ENCODE data around the gene ZNF18. TPM values are rescaled to one million over a fixed set of nuclear protein-coding genes. Genes with fewer than 3 reads are reported as not detected.

Gene ZNF18
- total and polyA plus RNA-seq, 2 of the 13 experiments (the other 11 are each of a cell fraction or from before 2014, with no cell fraction given) = 2.4 to 5.4 TPM

- no TSS peak for BruUV-seq (replicated peaks)
- peak; percentile 50 for FAIRE-seq
- Histone ChIP-seq H3K9me3 (ENCODE audit: low read length) (no peaks in the 10 kb centered on the region), H3K27ac (ENCODE audit: extremely low read length, insufficient read depth, low read length) (peak overlapping the region; percentile 64), H3K79me2 (ENCODE audit: insufficient read depth, low read length) (no peaks in the 10 kb centered on the region), H2AFZ (ENCODE audit: low read length) (no peak overlapping the region), H3K4me2 (ENCODE audit: low read depth, low read length) (peak overlapping the region; percentile 86), H3K4me3 (replicated peaks in 1 of 3; ENCODE audit: insufficient read depth in 1 of 3, low read depth in 2 of 3, low read length in 3 of 3) (peak overlapping the region in 2 of 3 experiments; percentile 19 to 38; a peak in 2 of 6 replicates), H3K4me1 (ENCODE audit: insufficient read depth, low read length) (peaks cover 35% of the 10 kb centered on the region), H3K27me3 (ENCODE audit: control insufficient read depth in 1 of 2, insufficient read depth in 2 of 2, low read length in 2 of 2) (no peaks in the 10 kb centered on the region), H3K36me3 (replicated peaks in 1 of 2; ENCODE audit: control insufficient read depth in 1 of 2, insufficient read depth in 2 of 2, low read length in 2 of 2) (peaks cover 6 to 10% of the 10 kb centered on the region in 2 experiments; a peak in 3 of 5 replicates), H3K9ac (ENCODE audit: insufficient read depth, low read depth, low read length) (no peak overlapping the region), H4K20me1 (ENCODE audit: insufficient read depth, low read length) (no peaks in the 10 kb centered on the region)
- ATAC-seq = peak; percentile 99
- intact Hi-C loops (cut with micrococcal nuclease; ENCODE audit: unreplicated experiment) (loop anchor here (5.0 kb wide), 1 partner anchor 1109 kb away; no protein-coding TSS in a partner anchor), in situ Hi-C loops (cut with HindIII; ENCODE audit: extremely low pct_ligation_motif_present, low pct_unique_long_range_greater_than_20kb) (loop anchor here (10.0 kb wide), 1 partner anchor 1112 kb away; no protein-coding TSS in a partner anchor)
- ChIA-PET CTCF (ENCODE audit: low intra/inter-chr PET ratio, low total read pairs) (interaction anchor here (0.8 to 0.9 kb wide), 2 partner anchors 342 to 1111 kb away, joined by 3 read pairs; no protein-coding TSS in a partner anchor), POLR2A (interaction anchor here (0.7 to 1.4 kb wide), 2 partner anchors 11 to 34 kb away, joined by 3 to 9 read pairs; partner anchors contain the start of genes MAP2K4 and ZNF18)
- 21% methylated on average over 4 of the region's 4 CpGs for WGBS (ENCODE audit: low lambda C conversion rate)
- DNase-seq (ENCODE audit: low spot score) = peak; percentile 83
- peak; percentile 16; the same call in 1 of the 2 replicates for TF ChIP-seq CEBPG (CRISPR knock-in tag; IDR thresholded peaks at IDR 0.05)
- TF ChIP-seq DRAP1 (CRISPR knock-in tag; IDR thresholded peaks at IDR 0.05) = 0 out of 2 replicates have a peak, but pooled peaks have one; percentile 2
- TF ChIP-seq ZNF292 (CRISPR knock-in tag; IDR thresholded peaks at IDR 0.05; ENCODE audit: borderline replicate concordance, low read depth) = peak; percentile 41; the same call in 1 of the 2 replicates
- peak; percentile 67 for TF ChIP-seq TBX2 (CRISPR knock-in tag; IDR thresholded peaks at IDR 0.05; ENCODE audit: borderline replicate concordance)
- TF ChIP-seq SOX5 (CRISPR knock-in tag; IDR thresholded peaks at IDR 0.05; ENCODE audit: borderline replicate concordance) = peak; percentile 23; the same call in 1 of the 2 replicates
- TF ChIP-seq ARID5B (CRISPR knock-in tag; IDR thresholded peaks at IDR 0.05) = peak; percentile 40; the same call in 1 of the 2 replicates
- no peak for TF ChIP-seq MXD4 (CRISPR knock-in tag; IDR thresholded peaks at IDR 0.05)
- peak; percentile 26 for TF ChIP-seq CTCF (CRISPR knock-in tag; IDR thresholded peaks at IDR 0.05)
- TF ChIP-seq SAP130 (CRISPR knock-in tag; IDR thresholded peaks at IDR 0.05; ENCODE audit: low read depth) = peak; percentile 47
- no peak for TF ChIP-seq XRCC5 (optimal IDR thresholded peaks at IDR 0.05; ENCODE audit: low read length)
- TF ChIP-seq HDAC1 (CRISPR knock-in tag; IDR thresholded peaks at IDR 0.05) = peak; percentile 50; the same call in 1 of the 2 replicates
- peak; percentile 45; the same call in 1 of the 2 replicates for TF ChIP-seq KDM6A (CRISPR knock-in tag; IDR thresholded peaks at IDR 0.05; ENCODE audit: low read depth)
- TF ChIP-seq ZBTB26 (CRISPR knock-in tag; IDR thresholded peaks at IDR 0.05; ENCODE audit: borderline replicate concordance) = no peak
- TF ChIP-seq ZNF20 (CRISPR knock-in tag; IDR thresholded peaks at IDR 0.05) = no peak
- TF ChIP-seq CREM (IDR thresholded peaks at IDR 0.05) = peak; percentile 38; the same call in 1 of the 2 replicates
- TF ChIP-seq CREM (CRISPR knock-in tag; IDR thresholded peaks at IDR 0.05) = no peak
- peak; percentile 44; the same call in 1 of the 2 replicates for TF ChIP-seq HDAC2 (CRISPR knock-in tag; IDR thresholded peaks at IDR 0.05)
These were observed 10.9 kb downstream of the ZNF18 start for GRCh38 chr17:11986179-11986941.

Measured in HepG2 (cell line).